NCI-H2196 treated with DMSO at 0.1 percent for 48 hours (cell line): ENCODE measurements around the gene ZNF536.
"Not testable (repeated sequence)": the region's sequence is repeated elsewhere in the genome, so short reads cannot be mapped to it uniquely, and the experiment has no call there.

Source experiments
- DNase-seq: peaks from one replicate; lab custom pipeline; 2025; ENCODE audit not compliant: unreplicated experiment; lab: John Stamatoyannopoulos, UW

The ZNF536 gene

DNA sequence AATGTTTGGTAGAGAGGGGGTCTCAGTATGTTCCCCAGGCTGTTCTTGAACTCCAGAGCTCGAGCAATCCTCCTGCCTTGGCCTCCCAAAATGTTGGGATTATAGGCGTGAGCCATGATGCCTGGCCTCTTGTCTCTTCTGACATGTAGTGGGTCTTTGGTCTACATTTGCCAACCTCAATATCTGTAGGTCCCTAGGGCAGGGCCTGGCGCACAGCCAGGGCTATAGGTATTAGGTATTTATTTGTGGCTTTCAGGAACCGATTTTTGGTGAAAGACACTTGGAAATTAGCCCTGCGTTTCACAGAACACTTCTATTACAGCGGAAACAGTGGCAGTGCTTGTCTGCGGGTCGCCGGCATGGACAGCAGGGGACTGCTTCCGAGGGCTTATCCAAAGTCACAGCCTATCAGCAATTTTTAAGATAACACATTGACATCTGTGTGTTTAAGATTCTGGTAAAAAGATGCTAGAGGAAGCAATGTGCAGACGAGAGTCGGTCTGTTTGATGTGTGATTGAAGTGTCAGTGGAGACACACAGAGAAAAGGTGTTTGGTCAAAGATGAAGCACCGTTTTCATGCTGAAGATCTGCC is 14.5 kb downstream of the ZNF536 start:
- no peak for DNase-seq

DNA sequence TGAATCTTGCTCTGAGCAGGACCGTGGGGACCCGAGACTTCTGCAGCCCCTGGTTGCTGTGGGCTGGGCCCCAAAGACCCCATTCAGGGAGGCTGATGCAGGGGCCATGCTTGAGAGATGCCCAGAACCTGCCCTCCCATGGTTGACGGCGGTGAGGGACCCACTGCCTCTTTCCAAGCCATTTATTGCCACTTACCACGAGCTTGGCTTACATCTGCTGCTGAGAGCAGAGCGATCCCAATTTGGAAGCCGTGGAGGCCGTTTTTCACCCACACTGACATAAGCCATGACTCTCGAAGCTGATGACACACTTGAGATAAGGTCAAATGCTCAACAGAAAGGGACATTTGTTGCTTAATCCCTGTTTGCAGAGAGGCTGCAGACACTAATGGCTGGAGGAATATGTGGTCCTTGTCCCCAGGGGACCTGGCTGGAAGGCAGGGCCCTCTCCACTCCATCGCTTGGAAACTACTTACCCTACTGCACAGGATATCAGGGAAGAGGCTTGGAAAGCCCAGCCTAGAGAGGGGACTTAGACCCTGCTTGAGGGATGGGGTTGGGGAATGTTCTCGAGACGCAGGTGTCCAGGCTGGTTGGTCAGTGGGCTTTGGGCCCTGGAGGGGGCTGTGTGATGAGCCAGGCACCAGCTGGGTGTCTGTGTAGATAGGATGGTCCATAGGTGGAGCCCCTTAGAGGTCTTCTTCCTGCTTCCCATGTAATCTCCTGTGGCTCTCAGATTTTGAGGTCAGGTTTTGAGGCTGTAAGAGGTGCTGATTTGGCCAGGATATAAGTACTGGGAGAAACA is 15.3 kb downstream of the ZNF536 start:
- no peak for DNase-seq

DNA sequence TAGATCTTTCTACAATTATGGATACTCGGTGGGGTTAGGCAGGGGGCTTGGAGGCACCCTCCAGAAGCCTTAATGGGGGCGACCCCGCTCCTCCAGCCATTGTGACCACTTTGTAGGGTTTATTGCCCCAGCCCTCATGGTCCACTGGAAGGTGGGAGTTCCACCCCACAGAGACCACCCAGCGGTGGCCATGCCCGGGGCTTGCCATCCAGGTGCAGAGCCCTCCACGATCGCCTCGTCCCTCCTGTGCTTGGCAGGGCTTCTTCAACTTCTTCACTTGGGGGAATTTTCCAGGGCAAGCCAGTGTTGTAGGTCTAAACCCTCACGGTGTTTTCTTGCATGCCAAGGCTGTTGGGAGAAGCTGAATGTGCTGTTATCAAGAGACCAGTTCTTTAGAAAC is 16.1 kb downstream of the ZNF536 start:
- DNase-seq: no peak

DNA sequence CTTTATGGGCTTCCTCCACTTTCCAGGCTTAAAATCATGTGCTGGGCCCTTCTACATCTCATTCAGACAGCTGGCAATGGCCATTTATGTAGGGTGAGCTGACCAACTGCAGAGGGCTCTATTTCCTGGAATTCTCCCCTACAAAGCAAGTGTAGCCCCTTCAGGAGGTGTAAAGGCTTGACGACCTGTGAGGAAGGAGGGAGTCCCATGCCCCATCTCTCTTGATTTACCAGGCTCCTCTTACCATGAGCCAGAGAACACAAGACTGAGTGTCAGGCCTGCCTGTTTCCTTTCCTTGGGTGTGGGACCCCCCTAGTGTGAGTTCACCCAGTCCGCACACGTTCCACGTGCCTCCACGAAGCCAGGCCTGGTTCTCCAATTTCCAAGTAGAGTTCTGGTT is 16.6 kb downstream of the ZNF536 start:
- DNase-seq: no peak

DNA sequence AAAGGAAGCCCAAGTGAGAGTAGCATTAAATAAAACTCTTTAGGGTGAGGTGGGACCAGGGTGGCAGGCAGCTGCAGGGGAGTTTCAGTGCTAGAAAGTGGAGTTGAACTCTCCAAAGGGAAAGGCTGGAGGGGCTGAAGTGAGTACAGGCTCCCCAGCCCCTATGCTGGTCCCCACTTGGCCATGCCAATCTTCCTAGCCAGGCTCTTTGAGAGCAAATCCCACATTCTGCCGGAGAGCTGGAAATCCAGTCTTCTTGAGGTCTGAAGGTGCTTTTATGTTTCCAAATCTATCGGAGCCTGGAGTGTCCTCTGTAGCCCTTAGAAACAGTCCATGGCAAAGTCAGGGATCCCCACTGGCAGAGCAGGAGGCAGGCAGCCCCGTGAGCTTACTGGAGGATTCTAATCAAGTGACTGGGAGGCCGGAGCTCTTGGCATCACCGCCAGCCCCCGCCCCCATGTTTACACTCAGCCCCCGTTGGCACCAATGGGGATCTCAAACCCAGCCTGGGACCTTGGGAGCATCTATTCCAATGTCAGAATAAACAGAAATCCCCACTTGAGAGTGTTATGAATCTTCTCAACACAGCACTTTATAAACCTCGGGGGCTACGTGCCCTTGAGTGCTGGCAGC is 18.3 kb downstream of the ZNF536 start:
- DNase-seq: no peak

DNA sequence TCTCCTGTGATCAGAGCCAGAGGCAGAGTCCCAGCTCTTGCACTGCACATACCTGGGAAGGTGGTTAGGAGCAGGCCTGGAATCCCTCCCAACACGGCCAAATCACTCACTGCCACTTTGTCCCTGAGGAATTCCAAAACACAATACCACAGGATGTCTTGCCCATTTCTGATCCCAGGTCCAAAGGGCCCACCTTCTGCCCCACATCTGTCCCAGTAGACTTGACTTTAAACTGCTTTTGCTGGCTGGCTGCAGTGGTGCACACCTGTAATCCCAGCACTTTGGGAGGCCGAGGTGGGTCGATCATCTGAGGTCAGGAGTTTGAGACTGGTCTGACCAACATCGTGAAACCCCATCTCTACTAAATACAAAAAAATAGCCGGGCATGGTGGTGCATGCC is 18.9 kb downstream of the ZNF536 start:
- no peak for DNase-seq

DNA sequence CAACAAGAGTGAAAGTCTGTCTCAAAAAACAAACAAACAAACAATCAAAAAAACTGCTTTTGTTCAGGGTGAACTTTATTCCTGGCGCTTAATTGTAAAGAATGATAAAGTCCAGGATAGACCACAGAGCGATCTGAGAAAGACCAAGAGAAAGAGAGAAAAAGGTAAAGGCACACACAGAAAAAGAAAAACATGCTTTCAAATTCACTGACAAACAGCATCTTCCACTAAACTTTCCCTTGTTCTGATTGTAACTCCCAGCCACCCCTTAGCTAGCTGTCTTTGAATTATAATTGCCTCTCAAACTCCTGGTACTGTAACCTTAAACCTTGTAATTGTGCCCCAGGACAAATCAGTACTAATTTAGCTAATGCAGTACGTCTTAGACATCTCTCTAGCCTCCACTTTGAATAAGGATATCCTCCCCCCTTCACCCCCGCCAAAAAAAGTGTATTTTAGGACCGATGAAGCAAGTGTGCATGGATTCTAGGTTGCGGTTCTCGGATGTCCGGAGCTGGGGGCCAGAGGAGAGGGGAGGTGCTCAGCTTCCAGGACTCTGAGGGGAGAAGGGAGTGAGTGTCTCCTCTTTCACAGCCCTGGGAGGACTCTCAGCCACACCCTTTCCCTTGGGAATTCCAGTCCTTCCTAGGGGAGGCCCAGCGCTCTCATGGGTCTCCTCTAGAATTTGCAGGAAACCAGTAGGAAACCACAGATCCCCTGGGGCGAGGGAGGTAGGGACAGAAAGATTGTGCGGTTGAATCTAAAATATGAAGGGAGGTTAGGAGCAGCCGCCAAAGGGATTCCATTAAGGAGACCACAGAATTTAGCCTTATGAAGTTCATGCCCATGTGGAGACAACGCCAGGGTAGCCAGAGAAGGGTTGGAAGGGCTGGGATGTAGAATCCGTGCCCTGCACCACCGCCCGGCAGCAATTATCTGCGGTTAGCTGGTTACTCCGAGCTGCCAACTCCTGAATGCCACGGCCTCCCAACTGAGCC is 19.7 kb downstream of the ZNF536 start:
- DNase-seq: no peak

DNA sequence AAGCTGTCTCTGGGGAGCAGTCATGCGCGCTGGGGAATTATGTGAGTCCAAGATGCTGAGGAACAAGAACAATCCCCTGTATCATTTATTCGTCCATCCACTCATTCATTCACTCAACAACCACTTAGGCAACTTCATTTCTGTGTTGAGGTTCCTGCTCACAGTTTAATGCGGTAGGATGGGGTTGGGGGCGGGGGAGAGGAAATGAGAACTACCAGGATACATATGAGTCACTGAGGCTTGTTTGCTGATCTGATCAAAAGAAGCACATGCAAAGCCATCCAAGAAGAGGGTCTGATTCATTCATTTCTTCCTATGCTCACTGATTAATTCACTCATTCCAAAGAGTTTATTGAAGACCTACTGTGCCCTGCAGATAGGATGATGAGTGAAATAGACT is 20.9 kb downstream of the ZNF536 start:
- DNase-seq: no peak

DNA sequence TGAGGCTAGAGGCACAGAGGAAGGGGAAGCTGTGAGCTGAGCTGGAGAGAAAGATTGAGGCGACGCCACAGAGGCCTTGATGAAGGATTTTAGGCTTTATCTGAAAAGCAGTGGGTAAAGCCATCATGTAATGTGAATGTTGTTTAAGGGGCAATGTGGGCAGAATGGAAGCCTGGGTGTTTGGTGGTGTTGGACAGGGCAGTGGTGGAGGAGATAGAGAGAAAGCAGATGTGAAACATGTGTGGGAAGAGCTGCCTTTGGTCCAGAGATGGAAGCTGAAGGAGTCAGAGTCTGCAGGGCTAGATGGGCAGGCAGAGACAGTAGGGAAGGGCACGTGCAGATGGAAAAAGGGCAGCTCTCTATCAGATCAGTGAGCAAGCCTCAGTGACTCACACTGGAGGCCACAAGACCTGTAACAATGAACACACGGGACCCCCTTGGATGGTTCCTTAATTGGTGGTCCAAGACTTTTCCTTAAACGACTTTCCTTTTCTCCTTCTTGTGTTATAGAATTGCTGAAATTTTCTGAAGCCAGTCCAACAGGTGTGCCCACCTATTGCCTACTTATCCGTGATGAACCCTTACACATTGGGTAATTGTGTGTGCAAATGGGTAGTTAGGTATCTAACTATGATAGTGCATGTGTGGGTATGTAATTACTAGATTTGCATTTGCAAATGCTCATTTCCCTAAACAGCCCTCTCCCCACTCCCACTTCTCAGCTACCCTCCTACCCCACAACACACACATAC is 21.7 kb downstream of the ZNF536 start:
- no peak for DNase-seq

DNA sequence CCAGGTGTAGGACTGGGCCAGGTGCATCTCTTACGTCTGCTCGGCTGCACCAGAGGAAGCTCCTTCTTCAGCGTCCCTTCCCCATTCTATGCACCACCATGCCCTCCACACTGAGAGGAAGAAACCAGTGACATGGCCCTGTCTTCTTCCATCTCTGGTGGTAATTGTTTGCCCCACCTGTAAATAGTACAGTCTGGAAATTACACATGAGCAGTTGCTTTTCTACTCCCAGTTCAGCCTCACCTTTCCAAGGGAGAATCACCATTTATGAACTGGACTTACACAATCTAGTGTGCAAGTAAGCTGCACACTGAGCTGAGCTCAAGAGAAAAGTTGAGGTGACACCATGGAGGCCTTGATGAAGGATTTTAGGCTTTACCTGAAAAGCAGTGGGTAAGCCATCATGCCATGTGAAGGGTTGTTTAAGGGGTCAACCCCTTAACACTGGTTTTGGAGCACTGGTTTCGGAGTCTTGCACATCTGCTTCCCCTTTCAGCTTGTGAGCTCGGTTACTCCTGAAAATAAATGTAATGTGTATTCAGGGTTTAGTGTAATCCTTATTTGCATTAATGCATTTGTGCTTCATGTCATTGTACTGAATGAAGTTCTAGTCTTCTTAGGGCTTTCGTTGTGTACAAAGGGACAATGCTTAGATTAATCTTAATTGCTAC is 22.4 kb downstream of the ZNF536 start:
- DNase-seq: no peak

DNA sequence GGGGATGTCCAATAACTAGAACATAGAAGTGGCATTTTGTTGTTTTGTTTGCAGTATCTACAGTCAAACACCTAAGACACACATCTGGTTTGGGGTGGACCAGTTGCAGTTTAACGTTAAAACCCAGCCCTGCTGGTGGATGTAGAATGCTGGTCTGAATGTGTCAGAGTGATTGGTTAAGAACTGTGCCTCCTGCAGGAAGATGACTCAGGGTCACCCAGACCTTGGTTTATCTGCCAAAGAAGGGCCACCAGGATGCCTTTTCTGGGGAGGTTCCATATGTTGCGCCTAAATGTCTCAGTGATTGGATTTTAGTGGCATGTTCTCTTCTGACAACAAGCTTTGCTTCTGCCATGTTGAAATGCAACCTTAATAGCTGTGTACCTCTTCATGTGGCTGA is 23.1 kb downstream of the ZNF536 start:
- DNase-seq: no peak

DNA sequence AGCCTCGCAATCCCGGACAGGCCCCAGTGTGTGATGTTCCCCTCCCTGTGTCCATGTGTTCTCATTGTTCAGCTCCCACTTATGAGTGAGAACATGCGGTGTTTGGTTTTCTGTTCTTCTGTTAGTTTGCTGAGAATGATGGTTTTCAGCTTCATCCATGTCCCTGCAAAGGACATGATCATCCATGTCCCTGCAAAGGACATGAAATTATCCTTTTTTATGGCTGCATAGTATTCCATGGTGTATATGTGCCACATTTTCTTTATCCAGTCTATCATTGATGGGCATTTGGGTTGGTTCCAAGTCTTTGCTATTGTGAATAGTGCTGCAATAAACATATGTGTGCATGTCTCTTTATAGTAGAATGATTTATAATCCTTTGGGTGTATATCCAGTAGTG is 26.4 kb downstream of the ZNF536 start:
- DNase-seq: not testable (repeated sequence)

DNA sequence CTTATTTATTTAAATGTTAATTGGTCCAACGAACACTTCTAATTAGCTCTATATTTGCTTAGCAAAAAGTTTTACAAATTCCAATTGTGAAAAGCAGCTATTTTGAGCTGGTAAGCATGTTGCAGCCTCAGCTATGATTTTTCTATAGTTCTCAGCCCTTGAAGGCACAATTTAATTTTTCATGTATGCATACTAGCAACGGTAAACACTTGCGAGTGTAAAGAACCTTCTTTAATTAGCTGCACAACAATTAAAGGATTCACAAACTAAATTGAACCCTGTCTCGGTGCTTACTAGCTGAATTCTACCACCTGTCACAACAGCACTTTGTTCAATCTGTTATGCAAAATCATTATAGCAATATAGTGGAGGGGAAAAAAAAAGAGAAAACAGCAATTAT is 29.8 kb downstream of the ZNF536 start:
- no peak for DNase-seq

DNA sequence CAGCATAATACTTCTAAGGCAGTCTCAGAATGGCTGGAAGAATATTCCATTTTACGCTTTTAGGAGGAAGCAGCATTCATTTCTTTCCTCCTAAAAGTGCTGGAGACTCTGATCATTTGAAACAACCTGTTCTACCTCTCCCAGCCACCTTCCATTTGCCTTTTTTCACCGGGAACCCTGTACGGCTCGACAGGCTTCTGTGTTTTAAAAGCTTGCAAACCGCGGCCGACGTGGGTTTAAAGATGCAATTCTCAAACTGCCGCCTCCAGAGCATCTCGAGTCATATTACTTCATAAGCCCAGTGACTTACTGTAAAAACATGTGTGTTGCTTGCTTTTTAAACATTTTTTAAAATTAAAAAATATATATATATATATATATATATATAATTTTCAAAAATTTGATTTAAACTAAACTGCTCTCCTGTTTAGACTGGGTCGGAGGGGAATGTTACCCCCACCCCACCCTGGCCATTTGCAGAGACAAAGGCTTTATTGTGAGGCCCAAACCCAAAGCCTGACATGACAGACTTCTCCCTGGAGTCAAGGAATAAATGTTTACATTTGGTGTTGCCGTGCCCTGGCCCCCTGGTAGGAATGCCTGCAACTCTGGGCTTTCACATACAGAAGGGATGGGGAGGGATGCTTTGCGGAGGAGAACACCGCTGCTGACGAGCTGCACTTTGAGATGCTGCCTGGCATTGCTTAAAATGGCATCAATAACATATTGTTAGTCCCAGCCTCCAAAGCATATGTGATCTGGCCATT is 30.4 kb downstream of the ZNF536 start:
- DNase-seq: no peak

DNA sequence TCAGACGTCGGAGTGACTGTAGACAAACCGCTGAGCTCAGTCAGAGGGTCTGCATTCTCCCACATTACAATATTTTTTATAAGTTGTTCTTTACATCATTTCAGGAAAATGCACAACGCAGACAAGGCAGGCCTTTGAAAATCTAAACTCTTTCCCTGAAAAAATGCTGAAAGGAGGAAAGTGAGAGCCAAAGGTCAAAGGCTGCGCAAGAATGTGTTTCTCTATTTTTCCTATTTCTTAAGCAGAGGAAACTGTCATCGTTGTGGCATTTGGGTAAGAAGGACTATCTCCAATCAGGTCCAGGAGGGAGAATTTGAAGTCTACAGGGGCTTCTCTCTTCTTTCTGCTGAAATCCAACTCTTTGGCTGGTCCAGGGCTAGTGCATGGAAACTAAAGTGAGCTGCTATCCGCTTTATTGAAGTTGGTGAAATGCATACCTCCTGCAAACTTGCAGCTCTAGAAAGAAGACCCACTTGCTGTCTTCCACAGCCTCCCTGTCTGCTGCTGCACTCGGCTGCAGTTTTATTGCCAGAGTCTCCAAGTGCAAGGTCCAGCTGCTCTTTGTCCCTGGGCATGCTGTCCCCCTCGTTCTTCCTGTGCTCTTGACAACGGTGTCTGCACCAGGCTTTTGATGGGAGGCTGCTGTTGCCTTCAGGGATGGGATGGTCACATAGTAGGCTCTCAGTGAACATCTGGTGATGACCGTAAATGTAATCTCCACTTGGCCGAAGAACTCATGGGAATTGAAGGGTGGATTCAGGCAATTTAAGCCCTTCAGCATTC is 31.2 kb downstream of the ZNF536 start:
- DNase-seq: no peak

DNA sequence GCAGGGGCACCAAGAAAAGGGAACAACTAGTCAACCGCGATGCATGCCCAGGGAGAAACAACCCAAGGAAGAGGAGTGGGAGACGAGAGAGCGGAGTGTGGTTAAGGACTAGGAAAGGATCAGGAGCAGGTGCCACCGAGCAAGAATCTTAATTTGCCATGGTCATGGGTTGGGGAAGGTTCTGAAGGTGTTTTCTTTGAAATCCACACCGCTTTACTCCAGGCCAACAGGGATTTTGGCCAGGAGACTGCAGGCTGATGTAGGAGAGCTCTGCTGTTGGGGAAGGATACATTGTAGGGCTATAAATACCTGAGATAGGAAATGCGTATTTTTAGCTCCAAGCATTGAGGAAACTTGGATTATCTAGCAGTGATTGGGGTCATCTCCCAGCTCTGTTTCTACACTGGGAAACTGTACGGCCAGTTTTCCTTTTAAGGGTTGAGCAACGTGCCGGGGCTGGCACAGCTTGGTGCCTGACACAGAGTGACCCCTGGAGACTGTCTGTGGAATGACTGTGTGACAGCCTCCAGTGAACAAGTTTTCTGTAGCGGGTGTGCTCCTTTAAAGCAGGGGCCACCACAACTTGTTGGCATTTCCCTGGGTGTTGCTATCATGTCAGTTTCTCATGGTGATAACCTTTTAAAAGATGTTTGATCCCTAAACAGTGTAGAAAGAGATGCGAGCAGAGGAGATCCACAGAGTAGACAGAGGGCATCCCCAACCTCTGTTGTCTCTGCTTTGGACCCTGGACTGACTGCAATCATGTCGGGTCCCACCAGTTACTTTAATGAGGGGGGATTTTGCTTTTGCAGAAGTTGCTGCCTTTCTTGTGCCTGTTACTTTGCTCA is 34.3 kb downstream of the ZNF536 start:
- DNase-seq: no peak

DNA sequence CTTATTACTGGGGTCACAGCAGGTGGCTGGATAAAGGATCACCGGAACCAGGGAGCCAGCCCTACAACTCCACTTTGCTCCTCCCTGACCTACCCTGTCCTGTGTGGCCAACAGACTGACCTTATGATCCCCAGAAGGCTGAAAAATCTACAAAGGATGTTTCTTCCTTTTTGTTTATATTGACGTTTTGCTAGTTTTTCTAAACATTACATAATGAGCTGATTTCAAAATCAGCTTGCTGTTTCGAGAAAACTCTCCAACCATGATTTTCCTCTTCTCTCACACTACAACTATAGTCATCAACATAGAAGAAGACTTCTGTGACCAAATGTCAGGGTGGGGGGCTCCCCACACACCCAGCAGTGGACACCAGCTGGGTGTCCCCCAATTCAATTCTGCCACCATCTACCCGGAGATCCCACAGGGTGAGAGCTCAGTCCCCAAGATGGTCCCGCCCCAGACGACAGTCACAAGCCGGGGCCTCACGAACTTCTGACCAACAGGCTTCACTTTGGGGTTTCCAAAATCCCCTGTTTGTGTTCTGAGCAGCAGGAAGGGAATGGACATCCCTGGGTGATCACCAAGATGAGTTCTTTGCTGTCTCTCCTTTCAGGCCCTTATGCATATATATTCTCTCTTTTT is 35.0 kb downstream of the ZNF536 start:
- DNase-seq: no peak
